SK-N-MC (cell line): ENCODE measurements around the gene ROS1.

ENCODE experiments used
- EZH2 ChIP-seq: fragments of 200-600 bp; sonication (generic); IDR thresholded peaks from one replicate; pipeline ENCODE4 v1.6.1; 2017; ENCODE audit warnings: antibody characterized with exemption
- POLR2AphosphoS5 ChIP-seq: IDR thresholded peaks from 2 replicates; pipeline ENCODE4 v1.6.1; 2012; ENCODE audit warnings: mild to moderate bottlenecking, low read depth, low read length, borderline replicate concordance

- TF ChIP-seq POLR2AphosphoS5 (no peak), EZH2 (no peak)
Observed at GRCh38 chr6:117441824-117442264, 16.1 kb upstream of the ROS1 start.
